NB4 (cell line): ENCODE results near the gene MOV10.
A peak's percentile ranks its signal among the peaks of the same experiment; 100 is the strongest.

Source experiments
- DNase-seq: peaks from one replicate; pipeline ENCODE4 v3.0.0; 2010; ENCODE audit warnings: low read depth
- H3K4me3 ChIP-seq: one replicate; pipeline ENCODE4 v1.5.1; 2011; ENCODE audit warnings: mild to moderate bottlenecking, low read depth, low read length, moderate library complexity
- MYC ChIP-seq: IDR thresholded peaks from 2 replicates; pipeline ENCODE4 v1.6.1; 2011; ENCODE audit warnings: low read depth, low read length
- POLR2A ChIP-seq: IDR thresholded peaks from 2 replicates; pipeline ENCODE4 v1.6.1; 2011; ENCODE audit warnings: mild to moderate bottlenecking; ENCODE audit not compliant: insufficient read length; ENCODE audit errors: extremely low read depth
- TF ChIP-seq, protein P1 (sequence below): IDR thresholded peaks from one replicate; pipeline ENCODE4 v1.5.1; 2012; ENCODE audit warnings: low read depth, low read length
- TF ChIP-seq, protein P2 (sequence below): IDR thresholded peaks from 2 replicates; pipeline ENCODE4 v1.6.1; 2011; ENCODE audit warnings: low read depth, low read length

Gene MOV10

DNA sequence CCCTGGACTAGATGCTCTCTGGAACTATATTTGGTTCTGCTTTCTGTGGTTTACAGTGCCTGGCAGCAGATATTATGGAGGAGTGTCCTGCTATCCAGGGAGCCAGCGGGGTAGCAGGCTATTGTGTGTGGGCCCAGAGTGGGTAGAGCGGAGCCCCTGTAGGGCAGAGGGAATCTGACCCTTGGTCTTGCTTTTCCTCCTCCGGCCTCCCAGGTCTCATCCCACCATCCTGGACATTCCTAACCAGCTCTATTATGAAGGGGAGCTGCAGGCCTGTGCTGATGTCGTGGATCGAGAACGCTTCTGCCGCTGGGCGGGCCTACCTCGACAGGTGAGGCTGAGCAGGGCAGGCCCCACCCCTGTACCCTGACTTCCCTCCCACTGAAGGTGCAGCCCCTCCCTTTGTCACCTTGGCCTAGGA is 23.3 kb downstream of the MOV10 start:
- TF ChIP-seq, protein P1, sequence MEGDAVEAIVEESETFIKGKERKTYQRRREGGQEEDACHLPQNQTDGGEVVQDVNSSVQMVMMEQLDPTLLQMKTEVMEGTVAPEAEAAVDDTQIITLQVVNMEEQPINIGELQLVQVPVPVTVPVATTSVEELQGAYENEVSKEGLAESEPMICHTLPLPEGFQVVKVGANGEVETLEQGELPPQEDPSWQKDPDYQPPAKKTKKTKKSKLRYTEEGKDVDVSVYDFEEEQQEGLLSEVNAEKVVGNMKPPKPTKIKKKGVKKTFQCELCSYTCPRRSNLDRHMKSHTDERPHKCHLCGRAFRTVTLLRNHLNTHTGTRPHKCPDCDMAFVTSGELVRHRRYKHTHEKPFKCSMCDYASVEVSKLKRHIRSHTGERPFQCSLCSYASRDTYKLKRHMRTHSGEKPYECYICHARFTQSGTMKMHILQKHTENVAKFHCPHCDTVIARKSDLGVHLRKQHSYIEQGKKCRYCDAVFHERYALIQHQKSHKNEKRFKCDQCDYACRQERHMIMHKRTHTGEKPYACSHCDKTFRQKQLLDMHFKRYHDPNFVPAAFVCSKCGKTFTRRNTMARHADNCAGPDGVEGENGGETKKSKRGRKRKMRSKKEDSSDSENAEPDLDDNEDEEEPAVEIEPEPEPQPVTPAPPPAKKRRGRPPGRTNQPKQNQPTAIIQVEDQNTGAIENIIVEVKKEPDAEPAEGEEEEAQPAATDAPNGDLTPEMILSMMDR: no peak
- TF ChIP-seq, protein P2, sequence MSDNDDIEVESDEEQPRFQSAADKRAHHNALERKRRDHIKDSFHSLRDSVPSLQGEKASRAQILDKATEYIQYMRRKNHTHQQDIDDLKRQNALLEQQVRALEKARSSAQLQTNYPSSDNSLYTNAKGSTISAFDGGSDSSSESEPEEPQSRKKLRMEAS: no peak
- TF ChIP-seq POLR2A (no peak), MYC (no peak)
- DNase-seq: no peak

DNA sequence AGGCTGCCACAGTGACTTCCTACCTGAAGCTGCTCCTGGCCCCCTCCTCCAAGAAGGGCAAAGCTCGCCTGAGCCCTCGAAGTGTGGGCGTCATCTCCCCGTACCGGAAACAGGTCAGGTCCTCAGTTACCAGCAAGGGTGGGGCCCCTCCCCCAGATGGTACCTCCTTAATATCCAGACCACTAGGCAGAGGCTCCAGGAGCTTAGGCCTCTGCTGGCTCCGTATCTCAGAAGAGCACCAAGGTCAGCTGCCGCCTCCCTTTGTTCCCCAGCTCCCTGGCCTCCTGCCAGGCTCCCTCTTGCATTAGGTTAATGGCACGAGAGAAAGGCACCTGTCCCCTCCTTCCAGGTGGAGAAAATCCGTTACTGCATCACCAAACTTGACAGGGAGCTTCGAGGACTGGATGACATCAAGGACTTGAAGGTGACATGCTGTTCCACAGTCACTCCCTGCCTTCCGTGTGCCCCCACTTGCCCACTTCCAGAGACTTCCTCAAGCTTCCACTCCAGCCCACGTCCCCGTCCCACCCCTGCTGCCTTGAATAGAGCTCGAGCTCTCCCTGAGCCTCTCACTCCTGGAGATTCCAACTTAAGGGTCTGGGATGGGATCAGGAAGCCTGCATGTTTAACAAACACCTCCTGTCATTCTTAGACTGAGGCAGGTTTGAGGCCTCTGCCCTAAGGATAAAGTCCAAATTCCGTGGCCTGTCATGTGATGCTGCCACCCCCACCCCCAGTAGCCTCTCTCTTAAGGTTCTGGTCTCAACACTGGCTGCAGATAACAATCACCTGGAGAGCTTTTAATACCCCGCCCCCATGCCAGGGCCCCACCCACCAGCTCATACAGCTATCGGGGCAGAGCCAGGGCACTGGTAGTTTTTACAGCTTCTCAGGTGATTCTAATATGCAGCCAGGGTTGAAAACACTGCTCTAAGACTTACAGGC is 24.2 kb downstream of the MOV10 start:
- DNase-seq: no peak
- TF ChIP-seq, protein P1: no peak
- no peak for TF ChIP-seq MYC
- TF ChIP-seq, protein P2: no peak
- TF ChIP-seq POLR2A: no peak
- no peak overlapping the region for H3K4me3 ChIP-seq

More for the DNA sequence above, 23.3 kb downstream of the MOV10 start:
- H3K4me3 ChIP-seq: no peak overlapping the region

DNA sequence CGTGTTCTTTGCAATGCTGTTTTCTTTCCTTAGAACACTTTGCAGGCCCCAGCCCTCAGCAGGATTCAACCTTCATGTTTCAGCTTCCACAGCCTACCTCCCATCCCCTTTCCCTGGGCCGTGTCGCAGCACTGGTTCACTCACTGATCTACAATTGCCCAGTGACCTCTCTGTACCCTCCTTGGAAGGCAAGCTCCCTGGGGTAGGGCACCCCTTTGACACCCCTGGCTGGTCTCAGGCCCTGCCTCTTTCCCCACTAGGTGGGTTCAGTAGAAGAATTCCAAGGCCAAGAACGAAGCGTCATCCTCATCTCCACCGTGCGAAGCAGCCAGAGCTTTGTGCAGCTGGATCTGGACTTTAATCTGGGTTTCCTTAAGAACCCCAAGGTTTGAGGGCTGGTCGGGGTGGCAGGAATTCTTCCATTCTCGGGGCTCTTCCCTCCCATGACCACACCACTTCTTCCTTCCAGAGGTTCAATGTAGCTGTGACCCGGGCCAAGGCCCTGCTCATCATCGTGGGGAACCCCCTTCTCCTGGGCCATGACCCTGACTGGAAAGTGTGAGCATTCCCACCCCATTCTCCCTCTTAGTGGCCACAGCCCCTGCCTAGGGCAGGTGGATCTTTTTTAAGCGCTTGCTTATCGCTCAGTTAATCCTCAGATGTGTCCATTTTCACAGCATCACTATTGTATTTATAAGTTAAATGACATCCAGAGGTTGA is 25.1 kb downstream of the MOV10 start:
- DNase-seq: no peak
- H3K4me3 ChIP-seq: no peak overlapping the region
- TF ChIP-seq, protein P2: no peak
- no peak for TF ChIP-seq MYC
- TF ChIP-seq POLR2A: no peak
- TF ChIP-seq, protein P1: no peak

DNA sequence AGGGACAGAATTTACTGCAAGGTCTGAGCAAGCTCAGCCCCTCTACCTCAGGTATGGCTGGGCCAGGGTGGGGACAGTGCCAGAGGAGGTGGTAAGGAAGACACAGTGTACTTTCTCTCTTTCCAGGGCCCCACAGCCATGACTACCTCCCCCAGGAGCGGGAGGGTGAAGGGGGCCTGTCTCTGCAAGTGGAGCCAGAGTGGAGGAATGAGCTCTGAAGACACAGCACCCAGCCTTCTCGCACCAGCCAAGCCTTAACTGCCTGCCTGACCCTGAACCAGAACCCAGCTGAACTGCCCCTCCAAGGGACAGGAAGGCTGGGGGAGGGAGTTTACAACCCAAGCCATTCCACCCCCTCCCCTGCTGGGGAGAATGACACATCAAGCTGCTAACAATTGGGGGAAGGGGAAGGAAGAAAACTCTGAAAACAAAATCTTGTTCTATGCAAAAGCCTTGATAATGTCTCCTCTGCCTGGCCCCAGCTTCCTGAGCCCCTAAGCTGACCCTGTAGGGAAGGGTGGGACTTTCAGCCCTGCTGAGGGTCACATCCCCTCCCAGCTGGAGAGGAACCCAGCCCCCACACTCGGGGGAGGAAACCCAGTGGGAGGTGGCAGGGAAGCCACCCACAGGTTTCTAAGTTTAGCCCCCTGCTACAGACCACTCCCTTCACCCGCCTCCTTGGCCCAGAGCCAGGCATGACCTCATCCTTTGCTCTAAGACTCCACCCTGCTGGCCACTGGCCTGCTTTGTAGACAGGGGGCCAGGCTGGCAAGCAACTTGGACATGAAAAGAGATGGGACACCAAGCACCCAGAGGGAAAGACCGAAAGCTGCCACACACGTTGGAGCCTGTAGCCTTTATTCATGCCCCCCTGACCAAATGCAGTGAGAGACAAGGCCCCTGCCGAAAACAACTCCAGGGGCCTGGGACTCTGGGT is 26.1 kb downstream of the MOV10 start:
- no peak overlapping the region for H3K4me3 ChIP-seq
- TF ChIP-seq, protein P1: no peak
- TF ChIP-seq POLR2A (no peak), MYC (peak; percentile 12; the same call in 1 of the 2 replicates)
- TF ChIP-seq, protein P2: peak; percentile 40
- DNase-seq: peak; percentile 95
